OCI-LY1 (cell line): ENCODE measurements around the gene ALOX15.

Source experiments
- EZH2 ChIP-seq: fragments of 200-600 bp; sonication (generic), shearing (Covaris generic); IDR thresholded peaks from 2 replicates; pipeline ENCODE4 v1.8.0; 2017; ENCODE audit warnings: borderline replicate concordance, mixed run types, mild to moderate bottlenecking, antibody characterized with exemption, low read length, moderate library complexity, mixed read lengths
- TF ChIP-seq, protein P1 (sequence below): fragments of 200-600 bp; sonication (generic), shearing (Covaris generic); IDR thresholded peaks from 2 replicates; pipeline ENCODE4 v1.5.1; 2017; ENCODE audit warnings: mild to moderate bottlenecking, antibody characterized with exemption, low read length, moderate library complexity, mixed read lengths

DNA sequence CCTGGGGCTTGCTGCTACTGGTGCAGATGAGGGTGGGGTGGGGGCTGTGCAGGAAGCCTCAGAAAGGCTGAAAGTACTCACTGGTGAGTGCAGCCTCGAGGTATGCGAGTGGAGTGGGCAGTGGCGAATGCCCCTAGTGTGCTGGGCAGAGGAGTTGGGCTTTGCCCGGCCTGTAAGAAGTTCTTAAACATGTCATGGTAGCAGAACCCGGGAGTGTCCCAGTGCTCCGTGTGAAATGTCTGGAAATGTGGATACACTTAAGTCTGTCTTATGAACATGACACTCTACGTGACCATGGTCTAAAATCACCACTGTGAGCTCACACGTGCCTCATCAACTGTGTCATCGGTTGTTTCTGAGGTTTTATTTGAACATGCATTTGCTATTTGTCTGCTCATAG is 55.4 kb downstream of the ALOX15 start:
- TF ChIP-seq, protein P1, sequence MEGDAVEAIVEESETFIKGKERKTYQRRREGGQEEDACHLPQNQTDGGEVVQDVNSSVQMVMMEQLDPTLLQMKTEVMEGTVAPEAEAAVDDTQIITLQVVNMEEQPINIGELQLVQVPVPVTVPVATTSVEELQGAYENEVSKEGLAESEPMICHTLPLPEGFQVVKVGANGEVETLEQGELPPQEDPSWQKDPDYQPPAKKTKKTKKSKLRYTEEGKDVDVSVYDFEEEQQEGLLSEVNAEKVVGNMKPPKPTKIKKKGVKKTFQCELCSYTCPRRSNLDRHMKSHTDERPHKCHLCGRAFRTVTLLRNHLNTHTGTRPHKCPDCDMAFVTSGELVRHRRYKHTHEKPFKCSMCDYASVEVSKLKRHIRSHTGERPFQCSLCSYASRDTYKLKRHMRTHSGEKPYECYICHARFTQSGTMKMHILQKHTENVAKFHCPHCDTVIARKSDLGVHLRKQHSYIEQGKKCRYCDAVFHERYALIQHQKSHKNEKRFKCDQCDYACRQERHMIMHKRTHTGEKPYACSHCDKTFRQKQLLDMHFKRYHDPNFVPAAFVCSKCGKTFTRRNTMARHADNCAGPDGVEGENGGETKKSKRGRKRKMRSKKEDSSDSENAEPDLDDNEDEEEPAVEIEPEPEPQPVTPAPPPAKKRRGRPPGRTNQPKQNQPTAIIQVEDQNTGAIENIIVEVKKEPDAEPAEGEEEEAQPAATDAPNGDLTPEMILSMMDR, result no peak
- TF ChIP-seq EZH2, result no peak
